Activated naive CD8-positive, alpha-beta T cell treated with anti-CD3 and anti-CD28 coated beads, Interleukin-2, amount 50 U/mL, for 24 hours (primary cell): ENCODE data around the gene ABT1.
A peak's percentile ranks its signal among the peaks of the same experiment; 100 is the strongest.

Experiments
- ATAC-seq: fragments of 150-1000 bp; cut with Tn5 transposase; one replicate; pipeline ENCODE4 v1.10.0; 2021
- DNase-seq: peaks from one replicate; pipeline ENCODE4 v3.0.0; 2021
- H3K27ac Mint-ChIP-seq: one replicate; pipeline ENCODE4 v1.8.0; 2021; ENCODE audit warnings: mild to moderate bottlenecking, mixed read lengths
- H3K27me3 Mint-ChIP-seq: one replicate; pipeline ENCODE4 v1.8.0; 2021; ENCODE audit warnings: mixed read lengths
- H3K36me3 Mint-ChIP-seq: one replicate; pipeline ENCODE4 v1.8.0; 2021; ENCODE audit warnings: low read depth, mixed read lengths
- H3K4me1 Mint-ChIP-seq: one replicate; pipeline ENCODE4 v1.8.0; 2021; ENCODE audit warnings: mixed read lengths
- H3K4me3 Mint-ChIP-seq: one replicate; pipeline ENCODE4 v1.8.0; 2021; ENCODE audit warnings: mild to moderate bottlenecking, moderate library complexity, mixed read lengths
- H3K9me3 Mint-ChIP-seq: one replicate; pipeline ENCODE4 v1.8.0; 2021; ENCODE audit warnings: mixed read lengths

Gene ABT1

DNA sequence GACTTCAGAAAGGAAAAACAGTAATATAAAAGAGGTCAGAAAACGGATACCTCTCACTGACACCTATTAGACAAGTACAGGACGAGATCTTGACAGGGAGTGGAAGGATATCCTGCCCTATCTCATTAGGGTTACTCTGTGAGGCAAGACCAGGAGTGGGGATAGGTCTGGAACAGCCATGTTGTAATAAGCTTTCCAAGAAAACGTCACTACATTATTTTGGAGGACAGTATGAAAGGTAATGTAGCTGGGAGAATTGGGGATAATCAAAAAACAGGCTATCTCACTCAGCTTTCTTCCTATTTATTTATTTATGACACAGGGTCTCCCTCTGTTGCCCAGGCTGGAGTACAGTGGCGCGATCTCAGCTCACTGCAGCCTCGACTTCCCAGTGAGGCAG is 33.3 kb upstream of the ABT1 start:
- Mint-ChIP-seq H3K27me3 (peaks cover 2% of the 10 kb centered on the region), H3K4me1 (peaks cover 7% of the 10 kb centered on the region), H3K27ac (no peak overlapping the region), H3K9me3 (no peaks in the 10 kb centered on the region), H3K4me3 (no peak overlapping the region), H3K36me3 (peaks cover 2% of the 10 kb centered on the region)
- no peak for ATAC-seq
- no peak for DNase-seq

DNA sequence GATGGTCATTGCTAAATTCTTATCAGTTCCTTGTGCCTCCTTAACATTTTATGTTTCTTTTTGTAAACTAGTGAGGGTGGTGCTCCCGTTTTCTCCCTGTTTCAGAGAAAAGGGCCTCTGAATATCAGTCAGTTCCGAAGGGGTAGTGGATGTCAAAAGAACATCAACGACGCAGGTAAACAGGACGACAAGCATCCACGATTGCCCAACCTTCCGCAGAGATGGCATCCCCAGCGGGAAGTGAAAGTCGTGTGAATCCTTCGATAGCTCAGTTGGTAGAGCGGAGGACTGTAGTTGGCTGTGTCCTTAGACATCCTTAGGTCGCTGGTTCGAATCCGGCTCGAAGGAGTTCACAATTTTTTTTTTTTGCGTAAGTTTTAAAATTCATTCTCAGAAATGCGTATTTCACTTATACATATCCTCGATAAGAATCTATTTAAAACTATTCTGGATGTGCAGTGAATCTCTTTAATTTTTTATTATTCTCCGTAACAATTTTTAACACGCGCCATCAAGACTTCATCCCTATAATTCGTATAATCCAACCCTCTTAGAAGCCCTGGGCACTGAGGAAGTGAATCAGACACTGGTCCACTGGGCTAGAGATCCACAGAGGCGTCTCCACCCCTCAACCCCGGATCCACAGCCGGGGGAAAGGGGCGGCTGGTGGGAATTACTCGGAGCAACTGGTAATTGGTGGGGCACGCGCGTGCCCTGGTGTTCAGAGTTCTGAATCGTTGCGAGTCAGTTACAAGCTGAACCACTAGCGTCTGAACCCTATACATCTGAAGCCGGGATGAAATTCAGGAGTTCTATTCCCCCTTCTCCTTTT is 27.9 kb upstream of the ABT1 start:
- Mint-ChIP-seq H3K4me1 (peaks cover 40% of the 10 kb centered on the region), H3K27ac (peak overlapping the region; percentile 99), H3K9me3 (no peaks in the 10 kb centered on the region), H3K36me3 (peaks cover 4% of the 10 kb centered on the region), H3K4me3 (peak overlapping the region; percentile 90), H3K27me3 (peaks cover 4% of the 10 kb centered on the region)
- peak; percentile 48 for ATAC-seq
- DNase-seq, result peak; percentile 97

DNA sequence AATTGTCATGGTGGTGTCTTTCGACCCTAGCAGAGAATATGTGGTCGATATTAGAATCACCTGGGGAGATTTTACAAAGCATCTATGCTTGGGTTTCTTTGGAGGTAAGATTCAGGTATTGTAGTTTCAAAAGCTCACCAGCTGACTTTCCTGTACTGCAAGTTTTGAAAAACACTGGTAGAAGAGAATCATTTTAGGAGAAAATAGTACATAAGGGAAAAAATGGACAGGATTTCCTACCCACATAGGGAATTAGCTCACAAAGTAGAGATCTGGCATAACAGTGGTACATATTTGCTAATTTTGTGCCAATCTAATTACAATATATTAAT is 27.4 kb upstream of the ABT1 start:
- Mint-ChIP-seq H3K4me3 (peak overlapping the region; percentile 90), H3K27me3 (peaks cover 4% of the 10 kb centered on the region), H3K4me1 (peaks cover 40% of the 10 kb centered on the region), H3K9me3 (no peaks in the 10 kb centered on the region), H3K36me3 (peaks cover 4% of the 10 kb centered on the region), H3K27ac (peak overlapping the region; percentile 99)
- ATAC-seq, result no peak
- no peak for DNase-seq

DNA sequence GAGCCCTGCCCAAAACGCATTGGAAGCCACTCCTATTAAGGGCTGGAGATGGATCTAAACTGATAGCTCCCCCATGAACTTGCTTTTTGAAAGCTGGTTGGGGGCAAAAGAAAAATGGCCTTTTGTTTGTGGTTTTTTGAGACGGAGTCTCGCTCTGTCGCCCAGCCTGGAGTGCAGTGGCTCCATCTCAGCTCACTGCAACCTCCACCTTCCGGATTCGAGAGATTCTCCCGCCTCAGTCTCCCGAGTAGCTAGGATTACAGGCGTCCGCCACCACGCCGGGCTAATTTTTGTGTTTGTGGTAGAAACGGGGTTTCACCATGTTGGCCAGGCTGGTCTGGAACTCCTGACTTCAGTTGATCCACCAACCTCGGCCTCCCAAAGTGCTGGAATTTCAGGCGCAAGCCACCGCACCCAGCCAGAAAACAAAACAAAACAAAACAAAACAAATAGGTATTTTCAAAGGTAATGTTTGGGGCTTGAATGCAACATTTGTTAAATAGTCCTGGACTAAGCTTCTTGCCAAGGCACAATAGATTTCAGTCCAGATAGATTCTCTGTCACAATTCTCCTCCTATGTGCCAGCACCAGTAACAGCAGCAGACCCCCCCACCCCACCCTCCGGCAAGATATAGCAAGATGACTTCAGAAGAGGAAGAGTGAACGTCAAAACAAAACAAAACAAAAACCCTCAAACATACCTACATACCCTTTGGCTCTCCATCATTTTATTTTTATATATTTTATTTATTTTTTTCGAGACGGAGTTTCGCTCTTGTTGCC is 26.5 kb upstream of the ABT1 start:
- Mint-ChIP-seq H3K4me1 (peaks cover 40% of the 10 kb centered on the region), H3K36me3 (peaks cover 4% of the 10 kb centered on the region), H3K9me3 (no peaks in the 10 kb centered on the region), H3K4me3 (no peak overlapping the region), H3K27ac (no peak overlapping the region), H3K27me3 (peaks cover 4% of the 10 kb centered on the region)
- no peak for ATAC-seq
- DNase-seq, result no peak

DNA sequence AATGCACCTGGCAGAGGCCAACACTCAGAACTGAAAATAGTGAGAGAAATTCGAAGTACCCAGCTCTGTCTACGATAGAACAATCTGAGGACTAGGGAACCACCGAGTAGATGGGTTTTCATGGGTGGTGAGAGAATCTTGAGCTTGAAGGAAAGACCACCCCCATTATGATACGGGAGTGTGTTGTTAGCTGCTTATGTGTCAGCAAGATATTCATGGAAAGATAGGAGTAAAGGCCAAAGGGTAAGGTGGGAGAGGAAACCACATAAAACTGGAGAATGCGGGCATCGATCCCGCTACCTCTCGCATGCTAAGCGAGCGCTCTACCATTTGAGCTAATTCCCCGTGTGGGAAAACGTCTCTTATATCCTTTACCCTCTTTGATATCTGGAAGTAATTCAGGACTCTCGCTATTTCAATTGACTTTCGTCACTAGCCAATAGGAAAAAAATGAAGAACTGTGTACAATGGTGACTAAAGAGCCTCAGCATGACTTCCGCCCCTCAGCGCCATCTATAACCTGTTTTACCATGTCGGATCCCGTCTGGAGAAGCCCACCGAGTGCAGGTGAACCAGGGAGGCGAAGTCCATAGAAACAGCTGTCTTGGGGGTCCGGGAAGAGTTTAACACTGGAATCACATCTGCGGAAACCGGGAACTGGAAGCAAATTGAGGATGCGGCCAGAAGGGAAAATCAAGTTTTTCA is 25.0 kb upstream of the ABT1 start:
- H3K27me3 Mint-ChIP-seq, result peaks cover 10% of the 10 kb centered on the region
- H3K9me3 Mint-ChIP-seq, result no peaks in the 10 kb centered on the region
- H3K36me3 Mint-ChIP-seq, result peaks cover 4% of the 10 kb centered on the region
- H3K4me1 Mint-ChIP-seq, result peaks cover 50% of the 10 kb centered on the region
- H3K4me3 Mint-ChIP-seq, result peak overlapping the region; percentile 81
- H3K27ac Mint-ChIP-seq, result peak overlapping the region; percentile 85
- ATAC-seq, result peak; percentile 78
- DNase-seq, result peak; percentile 66

DNA sequence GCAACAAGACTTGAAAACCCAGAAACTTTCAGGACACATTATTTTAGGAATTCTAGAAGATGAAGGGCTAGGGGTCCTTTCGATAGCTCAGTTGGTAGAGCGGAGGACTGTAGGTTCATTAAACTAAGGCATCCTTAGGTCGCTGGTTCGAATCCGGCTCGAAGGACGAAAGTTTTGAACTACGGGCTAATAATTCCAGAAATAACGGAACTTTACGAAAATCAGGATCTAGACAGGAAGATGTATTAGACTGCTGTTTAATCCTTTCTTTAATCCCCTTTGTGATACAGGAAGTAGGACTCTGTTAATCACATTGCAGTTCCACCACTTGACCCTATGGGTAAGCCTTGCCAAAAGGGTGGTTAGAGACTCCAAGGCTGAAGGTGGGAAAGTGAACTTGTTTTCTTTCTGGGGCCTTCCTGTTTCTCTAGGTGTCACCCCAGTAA is 21.2 kb upstream of the ABT1 start:
- Mint-ChIP-seq H3K27ac (peak overlapping the region; percentile 64), H3K27me3 (peaks cover 10% of the 10 kb centered on the region)
- peak; percentile 29 for ATAC-seq

DNA sequence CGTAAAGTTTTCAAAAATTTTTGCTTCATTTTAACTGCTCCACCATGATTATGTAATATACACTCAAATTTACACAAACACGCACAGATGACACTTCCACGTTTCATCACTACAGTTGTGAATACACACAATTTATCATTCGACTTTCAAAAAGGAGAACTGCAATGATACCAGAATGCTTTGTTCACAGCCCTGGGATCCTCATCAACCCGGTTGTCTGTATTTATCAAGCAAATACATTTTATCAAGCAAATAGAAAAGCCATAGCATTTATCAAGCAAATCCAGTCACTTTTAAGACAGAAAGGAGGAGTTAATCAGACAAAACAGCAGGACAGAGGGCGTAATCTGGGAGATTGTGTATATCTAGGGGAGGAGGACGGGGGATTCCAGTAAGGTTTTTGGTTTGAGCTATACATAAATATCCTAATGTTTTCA is 20.3 kb upstream of the ABT1 start:
- no peak for DNase-seq
- H3K27me3 Mint-ChIP-seq, result peaks cover 10% of the 10 kb centered on the region
- H3K4me3 Mint-ChIP-seq, result peak overlapping the region; percentile 81
- peaks cover 14% of the 10 kb centered on the region for H3K9me3 Mint-ChIP-seq
- ATAC-seq, result no peak
- peaks cover 12% of the 10 kb centered on the region for H3K36me3 Mint-ChIP-seq
- H3K4me1 Mint-ChIP-seq, result peaks cover 50% of the 10 kb centered on the region
- peak overlapping the region; percentile 95 for H3K27ac Mint-ChIP-seq

More for the DNA sequence above, 21.2 kb upstream of the ABT1 start:
- Mint-ChIP-seq H3K9me3 (peaks cover 14% of the 10 kb centered on the region), H3K4me1 (peaks cover 46% of the 10 kb centered on the region), H3K36me3 (peaks cover 12% of the 10 kb centered on the region), H3K4me3 (no peak overlapping the region)
- no peak for DNase-seq

DNA sequence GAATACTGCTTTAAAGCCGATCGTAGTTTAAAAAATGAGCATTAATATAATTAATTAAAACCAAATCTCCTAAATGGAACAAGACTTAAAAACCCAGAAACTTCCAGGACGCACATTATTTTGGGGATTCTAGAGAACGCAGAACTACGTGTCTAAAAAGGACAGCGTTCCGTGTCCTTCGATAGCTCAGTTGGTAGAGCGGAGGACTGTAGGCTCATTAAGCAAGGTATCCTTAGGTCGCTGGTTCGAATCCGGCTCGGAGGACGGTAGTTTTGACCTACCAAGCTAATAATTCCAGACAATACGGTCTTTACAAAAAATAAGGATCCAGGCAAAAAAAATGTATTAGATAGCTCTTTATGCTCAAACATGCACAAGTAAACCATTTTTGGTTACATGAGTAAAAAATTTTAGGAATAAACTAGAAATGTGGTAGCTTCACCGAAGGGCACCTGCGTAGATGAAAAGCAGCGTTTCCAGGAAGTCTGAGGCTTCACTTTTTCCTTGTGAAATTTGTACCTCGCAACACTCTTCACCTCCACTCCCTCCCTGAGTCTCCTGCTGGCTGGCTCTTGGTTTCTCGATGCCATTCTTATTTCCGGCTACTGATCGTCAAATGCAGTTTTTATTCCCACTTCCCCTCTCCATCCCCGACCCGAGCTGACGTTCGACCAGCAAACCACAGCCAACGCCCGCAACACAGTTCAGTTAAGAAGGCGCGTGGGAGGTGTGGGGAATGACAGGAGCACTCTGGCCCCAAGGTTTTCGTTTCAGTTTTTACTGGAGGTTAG is 19.6 kb upstream of the ABT1 start:
- Mint-ChIP-seq H3K4me1 (peaks cover 46% of the 10 kb centered on the region), H3K27ac (peak overlapping the region; percentile 95), H3K9me3 (peaks cover 14% of the 10 kb centered on the region), H3K36me3 (peaks cover 12% of the 10 kb centered on the region), H3K27me3 (peaks cover 10% of the 10 kb centered on the region), H3K4me3 (peak overlapping the region; percentile 81)
- peak; percentile 81 for ATAC-seq
- peak; percentile 81 for DNase-seq

DNA sequence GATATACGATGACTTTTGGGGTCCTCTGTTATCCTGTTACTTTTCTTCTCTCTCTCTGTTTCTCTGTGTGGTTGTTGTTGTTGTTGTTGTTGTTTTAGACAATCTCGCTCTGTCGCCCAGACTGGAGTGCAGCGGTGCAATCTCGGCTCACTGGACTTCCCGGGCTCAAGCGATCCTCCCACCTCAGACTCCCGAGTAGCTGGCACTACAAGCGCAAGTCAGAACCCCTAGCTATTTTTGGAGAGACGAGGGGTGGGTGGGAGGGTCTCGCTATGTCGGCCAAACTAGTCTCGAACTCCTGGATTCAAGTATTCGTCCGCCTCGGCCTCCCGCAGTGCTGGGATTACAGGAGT is 19.1 kb upstream of the ABT1 start:
- Mint-ChIP-seq H3K36me3 (peaks cover 12% of the 10 kb centered on the region), H3K27me3 (peaks cover 10% of the 10 kb centered on the region), H3K9me3 (peaks cover 14% of the 10 kb centered on the region), H3K27ac (peak overlapping the region; percentile 95), H3K4me3 (peak overlapping the region; percentile 81), H3K4me1 (peaks cover 41% of the 10 kb centered on the region)
- ATAC-seq (no peak), DNase-seq (no peak)

DNA sequence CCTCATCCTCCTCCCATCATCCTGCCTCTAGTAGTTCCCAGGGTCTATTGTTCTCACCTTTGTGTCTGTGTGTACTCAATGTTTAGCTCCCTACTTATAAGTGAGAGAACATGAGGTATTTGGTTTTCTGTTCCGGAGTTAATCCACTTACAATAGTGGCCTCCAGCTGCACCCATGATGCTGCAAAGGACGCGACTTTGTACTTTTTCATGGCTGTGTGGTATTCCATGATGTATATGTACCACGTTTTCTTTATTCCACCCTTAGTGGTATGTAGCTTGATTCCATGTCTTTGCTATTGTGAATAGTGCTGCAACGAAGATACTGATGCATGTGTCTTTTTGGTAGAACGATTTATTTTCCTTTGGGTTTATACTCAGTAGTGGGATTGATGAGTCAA is 18.5 kb upstream of the ABT1 start:
- H3K36me3 Mint-ChIP-seq, result peaks cover 12% of the 10 kb centered on the region
- peaks cover 35% of the 10 kb centered on the region for H3K4me1 Mint-ChIP-seq
- no peak overlapping the region for H3K4me3 Mint-ChIP-seq
- H3K27ac Mint-ChIP-seq, result peak overlapping the region; percentile 6
- no peak for DNase-seq
- no peak for ATAC-seq
- H3K27me3 Mint-ChIP-seq, result peaks cover 13% of the 10 kb centered on the region
- H3K9me3 Mint-ChIP-seq, result peaks cover 14% of the 10 kb centered on the region

DNA sequence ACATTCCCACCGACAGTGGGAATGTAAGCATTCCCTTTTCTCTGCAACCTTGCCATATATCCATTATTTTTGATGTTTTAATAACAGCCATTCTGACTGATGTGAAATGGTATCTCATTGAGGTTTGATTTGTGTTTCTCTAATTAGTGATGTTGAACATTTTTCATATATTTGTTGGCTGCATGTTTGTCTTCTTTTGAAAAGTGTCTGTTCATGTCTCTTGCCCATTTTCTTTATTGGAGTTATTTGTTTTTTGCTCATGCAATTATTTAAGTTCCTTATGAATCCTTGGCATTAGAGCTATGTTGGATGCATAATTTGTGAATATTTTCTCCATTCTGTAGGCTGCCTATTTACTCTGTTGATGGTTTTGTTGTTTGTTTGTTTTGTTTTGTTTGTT is 18.0 kb upstream of the ABT1 start:
- H3K36me3 Mint-ChIP-seq, result peaks cover 12% of the 10 kb centered on the region
- peaks cover 14% of the 10 kb centered on the region for H3K9me3 Mint-ChIP-seq
- peaks cover 17% of the 10 kb centered on the region for H3K27me3 Mint-ChIP-seq
- H3K4me3 Mint-ChIP-seq, result no peak overlapping the region
- ATAC-seq (no peak), DNase-seq (no peak)
- H3K4me1 Mint-ChIP-seq, result peaks cover 33% of the 10 kb centered on the region
- H3K27ac Mint-ChIP-seq, result peak overlapping the region; percentile 6

DNA sequence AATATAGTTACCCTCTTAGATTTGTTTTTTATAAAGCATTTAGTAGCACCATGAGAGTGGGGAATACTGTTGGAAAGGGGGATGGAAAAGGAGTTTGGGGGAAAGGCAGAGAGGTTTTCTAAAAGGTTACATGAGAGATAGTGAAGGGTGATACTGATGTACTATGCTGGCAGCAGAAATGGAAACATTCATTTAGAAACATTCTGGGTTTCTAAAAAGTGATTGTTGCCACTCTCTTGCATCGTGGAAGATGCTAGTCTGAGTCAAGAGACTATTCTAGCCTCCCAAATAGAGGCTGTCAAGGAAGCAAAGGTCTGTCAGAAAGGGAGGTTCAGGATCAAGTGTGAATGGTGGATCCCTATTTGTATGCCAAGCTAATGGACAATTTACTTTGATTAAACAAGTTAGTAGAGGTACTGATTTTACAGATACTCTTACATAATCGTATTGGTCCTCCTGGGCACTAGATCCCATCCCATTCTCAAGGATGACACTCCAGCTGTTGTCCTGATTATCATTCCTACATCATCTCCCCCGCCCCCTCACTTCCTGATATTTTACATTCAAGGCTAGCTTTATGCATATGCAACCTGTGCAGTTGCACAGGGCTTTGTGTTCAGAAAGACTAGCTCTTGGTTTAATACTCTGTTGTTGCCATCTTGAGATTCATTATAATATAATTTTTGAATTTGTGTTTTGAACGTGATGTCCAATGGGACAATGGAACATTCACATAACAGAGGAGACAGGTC is 15.4 kb upstream of the ABT1 start:
- H3K27me3 Mint-ChIP-seq, result peaks cover 31% of the 10 kb centered on the region

DNA sequence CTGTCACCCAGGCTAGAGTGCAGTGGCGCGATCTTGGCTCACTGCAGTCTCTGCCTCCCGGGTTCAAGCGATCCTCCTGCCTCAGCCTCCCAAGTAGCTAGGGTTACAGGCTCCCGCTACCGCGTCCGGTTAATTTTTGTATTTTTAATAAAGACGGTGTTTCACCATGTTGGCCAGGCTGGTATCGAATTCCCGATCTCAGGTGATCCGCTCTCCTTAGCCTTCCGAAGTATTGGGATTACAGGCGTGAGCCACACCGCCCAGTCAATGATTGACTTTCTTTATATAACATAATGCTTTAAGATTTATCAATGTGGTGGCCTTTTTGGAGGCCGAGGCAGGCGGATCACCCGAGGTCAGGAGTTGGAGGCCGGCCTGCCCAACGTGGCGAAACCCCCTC is 7.8 kb upstream of the ABT1 start:
- Mint-ChIP-seq H3K4me3 (no peak overlapping the region), H3K4me1 (peaks cover 2% of the 10 kb centered on the region), H3K27me3 (peaks cover 39% of the 10 kb centered on the region), H3K36me3 (no peaks in the 10 kb centered on the region), H3K9me3 (no peaks in the 10 kb centered on the region), H3K27ac (no peak overlapping the region)
- DNase-seq, result no peak
- no peak for ATAC-seq

More for the DNA sequence above, 15.4 kb upstream of the ABT1 start:
- no peak overlapping the region for H3K27ac Mint-ChIP-seq
- no peak overlapping the region for H3K4me3 Mint-ChIP-seq
- ATAC-seq, result no peak
- H3K9me3 Mint-ChIP-seq, result peaks cover 14% of the 10 kb centered on the region
- H3K36me3 Mint-ChIP-seq, result peaks cover 12% of the 10 kb centered on the region
- peaks cover 27% of the 10 kb centered on the region for H3K4me1 Mint-ChIP-seq
- DNase-seq, result no peak
